Inferior parietal cortex (tissue), 1 donor: Measurements from ENCODE around the gene SORBS1.

Experiments
- DNase-seq: peaks from one replicate; pipeline ENCODE4 v3.0.0-alpha.2; 2016; ENCODE audit errors: extremely low spot score

SORBS1 gene

GRCh38 chr10:95565336-95565735 lies 4.2 kb upstream of the SORBS1 start:
- no peak for DNase-seq

- no peak for DNase-seq
Observed at GRCh38 chr10:95564291-95564690, 3.1 kb upstream of the SORBS1 start.

- DNase-seq, result no peak
Observed at GRCh38 chr10:95562341-95562965, 1.3 kb upstream of the SORBS1 start.

- no peak for DNase-seq
Observed at GRCh38 chr10:95561864-95562177, 650 bp upstream of the SORBS1 start.

- DNase-seq, result no peak
Observed at GRCh38 chr10:95560278-95561176, 644 bp downstream of the SORBS1 start.

GRCh38 chr10:95559896-95560277 lies 1.3 kb downstream of the SORBS1 start:
- DNase-seq, result no peak

- DNase-seq, result no peak
Observed at GRCh38 chr10:95559471-95559870, 1.7 kb downstream of the SORBS1 start.

GRCh38 chr10:95558593-95559320 lies 2.4 kb downstream of the SORBS1 start:
- no peak for DNase-seq

GRCh38 chr10:95556994-95557767 lies 4.0 kb downstream of the SORBS1 start:
- DNase-seq, result no peak

GRCh38 chr10:95553674-95554073 lies 7.5 kb downstream of the SORBS1 start:
- DNase-seq, result no peak

GRCh38 chr10:95552679-95553342 lies 8.4 kb downstream of the SORBS1 start:
- no peak for DNase-seq

- no peak for DNase-seq
Observed at GRCh38 chr10:95550073-95550672, 11.0 kb downstream of the SORBS1 start.

GRCh38 chr10:95547791-95548435 lies 13.3 kb downstream of the SORBS1 start:
- no peak for DNase-seq

GRCh38 chr10:95547197-95547596 lies 14.0 kb downstream of the SORBS1 start:
- DNase-seq, result no peak

GRCh38 chr10:95545981-95546380 lies 15.2 kb downstream of the SORBS1 start:
- no peak for DNase-seq

- DNase-seq, result no peak
Observed at GRCh38 chr10:95544783-95545500, 16.2 kb downstream of the SORBS1 start.

- no peak for DNase-seq
Observed at GRCh38 chr10:95543459-95543858, 17.7 kb downstream of the SORBS1 start.

- no peak for DNase-seq
Observed at GRCh38 chr10:95542761-95543160, 18.4 kb downstream of the SORBS1 start.

- DNase-seq, result no peak
Observed at GRCh38 chr10:95542330-95542729, 18.8 kb downstream of the SORBS1 start.

- DNase-seq, result no peak
Observed at GRCh38 chr10:95540514-95541052, 20.6 kb downstream of the SORBS1 start.
